Parathyroid adenoma (tissue), 2 donors: ENCODE data around the gene OR6V1.

ENCODE experiments used
- H2AFZ ChIP-seq: fragments of 300-600 bp; sonication (generic); one replicate; pipeline ENCODE4 v1.7.0; 2017; ENCODE audit warnings: antibody characterized with exemption, mild to moderate bottlenecking
- H3K27ac ChIP-seq: fragments of 300-600 bp; sonication (generic); one replicate; pipeline ENCODE4 v1.7.0; 2017
- H3K27me3 ChIP-seq: fragments of 300-600 bp; sonication (generic); one replicate; pipeline ENCODE4 v1.7.0; 2017; ENCODE audit warnings: low read length; ENCODE audit not compliant: control insufficient read depth, insufficient read depth
- H3K36me3 ChIP-seq: fragments of 300-600 bp; sonication (generic); one replicate; pipeline ENCODE4 v1.7.0; 2017; ENCODE audit warnings: low read length; ENCODE audit not compliant: control insufficient read depth, insufficient read depth
- H3K4me1 ChIP-seq: fragments of 300-600 bp; sonication (generic); one replicate; pipeline ENCODE4 v1.7.0; 2017; ENCODE audit warnings: control low read depth
- H3K4me2 ChIP-seq: fragments of 300-600 bp; sonication (generic); one replicate; pipeline ENCODE4 v1.7.0; 2017; ENCODE audit warnings: low read length
- H3K4me3 ChIP-seq: fragments of 300-600 bp; sonication (generic); one replicate; pipeline ENCODE4 v1.7.0; 2017; ENCODE audit warnings: low read depth, low read length
- H3K79me2 ChIP-seq: fragments of 300-600 bp; sonication (generic); one replicate; pipeline ENCODE4 v1.7.0; 2017; ENCODE audit warnings: control low read depth
- H3K9ac ChIP-seq: fragments of 300-600 bp; sonication (generic); one replicate; pipeline ENCODE4 v1.7.0; 2017; ENCODE audit warnings: mild to moderate bottlenecking
- H3K9me3 ChIP-seq: fragments of 300-600 bp; sonication (generic); one replicate; pipeline ENCODE4 v1.7.0; 2017; ENCODE audit warnings: low read length; ENCODE audit not compliant: control insufficient read depth
- CTCF ChIP-seq: fragments of 300-600 bp; sonication (generic); IDR thresholded peaks from one replicate; pipeline ENCODE4 v1.7.0; 2017; ENCODE audit warnings: antibody characterized with exemption, mild to moderate bottlenecking
- donor health status: primary hyperparathyroidism.

The OR6V1 gene

GRCh38 chr7:143054621-143055020 lies 2.5 kb downstream of the OR6V1 start:
- Histone ChIP-seq H3K27ac (no peak overlapping the region), H2AFZ (no peak overlapping the region), H3K36me3 (no peaks in the 10 kb centered on the region), H3K4me3 (no peak overlapping the region), H3K4me2 (no peak overlapping the region), H3K4me1 (no peaks in the 10 kb centered on the region), H3K9me3 (no peaks in the 10 kb centered on the region), H3K79me2 (no peaks in the 10 kb centered on the region), H3K9ac (no peak overlapping the region), H3K27me3 (no peaks in the 10 kb centered on the region)
- no peak for TF ChIP-seq CTCF

- H3K9ac ChIP-seq: no peak overlapping the region
- H3K79me2 ChIP-seq: no peaks in the 10 kb centered on the region
- H3K27me3 ChIP-seq: no peaks in the 10 kb centered on the region
- no peak overlapping the region for H3K4me2 ChIP-seq
- no peak overlapping the region for H3K27ac ChIP-seq
- no peaks in the 10 kb centered on the region for H3K4me1 ChIP-seq
- no peaks in the 10 kb centered on the region for H3K9me3 ChIP-seq
- H2AFZ ChIP-seq: no peak overlapping the region
- no peaks in the 10 kb centered on the region for H3K36me3 ChIP-seq
- no peak overlapping the region for H3K4me3 ChIP-seq
- no peak for TF ChIP-seq CTCF
These were observed 3.6 kb downstream of the OR6V1 start for GRCh38 chr7:143055754-143056153.

GRCh38 chr7:143063741-143064140 lies 11.6 kb downstream of the OR6V1 start:
- Histone ChIP-seq H3K27ac (no peak overlapping the region), H3K79me2 (no peaks in the 10 kb centered on the region), H3K9me3 (no peaks in the 10 kb centered on the region), H3K27me3 (no peaks in the 10 kb centered on the region), H2AFZ (no peak overlapping the region), H3K4me1 (no peaks in the 10 kb centered on the region), H3K4me2 (no peak overlapping the region), H3K36me3 (no peaks in the 10 kb centered on the region), H3K9ac (no peak overlapping the region), H3K4me3 (no peak overlapping the region)
- TF ChIP-seq CTCF: no peak

- Histone ChIP-seq H3K4me3 (no peak overlapping the region), H2AFZ (no peak overlapping the region), H3K27ac (no peak overlapping the region), H3K9ac (no peak overlapping the region), H3K36me3 (no peaks in the 10 kb centered on the region), H3K79me2 (no peaks in the 10 kb centered on the region), H3K4me1 (no peaks in the 10 kb centered on the region), H3K4me2 (no peak overlapping the region), H3K9me3 (no peaks in the 10 kb centered on the region), H3K27me3 (no peaks in the 10 kb centered on the region)
- no peak for TF ChIP-seq CTCF
These were observed 16.3 kb downstream of the OR6V1 start for GRCh38 chr7:143068446-143068845.

GRCh38 chr7:143069912-143070500 lies 17.9 kb downstream of the OR6V1 start:
- no peaks in the 10 kb centered on the region for H3K79me2 ChIP-seq
- H3K9me3 ChIP-seq: no peaks in the 10 kb centered on the region
- no peak overlapping the region for H3K4me2 ChIP-seq
- H3K9ac ChIP-seq: no peak overlapping the region
- no peaks in the 10 kb centered on the region for H3K4me1 ChIP-seq
- no peaks in the 10 kb centered on the region for H3K36me3 ChIP-seq
- H3K4me3 ChIP-seq: no peak overlapping the region
- no peak overlapping the region for H3K27ac ChIP-seq
- no peaks in the 10 kb centered on the region for H3K27me3 ChIP-seq
- no peak overlapping the region for H2AFZ ChIP-seq
- no peak for TF ChIP-seq CTCF
